Neural cell (in vitro differentiated cells): ENCODE results near the gene AGL.

Experiments
- CTCF ChIP-seq: fragments of 450-650 bp; IDR thresholded peaks from 2 replicates; pipeline ENCODE4 v1.5.1; 2014; ENCODE audit warnings: antibody characterized with exemption, mild to moderate bottlenecking, moderate library complexity; ENCODE audit not compliant: poor library complexity, severe bottlenecking
- EP300 ChIP-seq: fragments of 450-650 bp; conservative IDR thresholded peaks from 2 replicates; pipeline ENCODE4 v1.6.1; 2014; ENCODE audit warnings: antibody characterized with exemption, mild to moderate bottlenecking, moderate library complexity; ENCODE audit not compliant: poor library complexity, severe bottlenecking
- EZH2 ChIP-seq: fragments of 200-600, 300-800 bp; shearing (Covaris generic), sonication (generic); IDR thresholded peaks from 2 replicates; pipeline ENCODE4 v1.6.1; 2014; ENCODE audit warnings: antibody characterized with exemption, low read length, borderline replicate concordance, mild to moderate bottlenecking; ENCODE audit not compliant: insufficient read depth, poor library complexity, severe bottlenecking
- MXI1 ChIP-seq: fragments of 450-650 bp; conservative IDR thresholded peaks from 2 replicates; pipeline ENCODE4 v1.6.1; 2014; ENCODE audit warnings: antibody characterized with exemption, mild to moderate bottlenecking; ENCODE audit not compliant: poor library complexity, severe bottlenecking
- POLR2AphosphoS5 ChIP-seq: IDR thresholded peaks from 2 replicates; pipeline ENCODE4 v1.6.1; 2012
- RAD21 ChIP-seq: fragments of 450-650 bp; conservative IDR thresholded peaks from 2 replicates; pipeline ENCODE4 v1.6.1; 2014; ENCODE audit warnings: antibody characterized with exemption, mild to moderate bottlenecking, moderate library complexity
- REST ChIP-seq: IDR thresholded peaks from 2 replicates; pipeline ENCODE4 v1.6.1; 2012; ENCODE audit warnings: borderline replicate concordance
- TAF1 ChIP-seq: IDR thresholded peaks from 2 replicates; pipeline ENCODE4 v1.6.1; 2012; ENCODE audit warnings: low read depth

DNA sequence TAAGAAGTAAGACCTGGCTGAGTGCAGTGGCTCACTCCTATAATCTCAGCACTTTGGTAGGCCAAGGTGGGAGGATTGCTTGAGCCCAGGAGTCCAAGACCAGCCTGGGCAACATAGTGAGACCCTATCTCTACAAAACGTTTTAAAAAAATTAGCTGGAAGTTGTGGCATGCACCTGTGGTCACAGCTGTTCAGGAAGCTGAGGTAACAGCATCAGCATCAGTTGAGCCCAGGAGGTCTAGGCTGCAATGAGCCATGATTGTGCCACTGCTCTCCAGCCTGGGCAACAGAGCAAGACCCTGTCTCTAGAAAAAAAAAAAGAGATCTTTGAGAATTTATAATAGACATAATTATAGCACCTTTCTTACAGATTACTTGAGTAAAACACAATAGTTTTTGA lies 36.0 kb downstream of the AGL start:
- TF ChIP-seq CTCF (no peak), REST (no peak), EP300 (no peak), POLR2AphosphoS5 (no peak), EZH2 (no peak), RAD21 (no peak), TAF1 (no peak), MXI1 (no peak)
